Activated T-cell treated with anti-CD3 and anti-CD28 coated beads for 24 hours (primary cell): ENCODE results near the gene GPR39.

Experiments
- DNase-seq: peaks from one replicate; pipeline ENCODE4 v3.0.0-alpha.2; 2020; ENCODE audit warnings: low read depth

The GPR39 gene

GRCh38 chr2:132567682-132568081 is 151.1 kb downstream of the GPR39 start:
- no peak for DNase-seq

- DNase-seq: no peak
Measured at GRCh38 chr2:132568656-132569055, 152.1 kb downstream of the GPR39 start.

- DNase-seq: no peak
Measured at GRCh38 chr2:132573444-132574007, 156.9 kb downstream of the GPR39 start.

GRCh38 chr2:132577686-132578085 is 161.1 kb downstream of the GPR39 start:
- DNase-seq: no peak

- no peak for DNase-seq
Measured at GRCh38 chr2:132581591-132581990, 165.0 kb downstream of the GPR39 start.

- DNase-seq: no peak
Measured at GRCh38 chr2:132581991-132582738, 165.6 kb downstream of the GPR39 start.

GRCh38 chr2:132583666-132584360 is 167.2 kb downstream of the GPR39 start:
- DNase-seq: no peak

GRCh38 chr2:132584976-132585817 is 168.6 kb downstream of the GPR39 start:
- DNase-seq: no peak

GRCh38 chr2:132586101-132586511 is 169.5 kb downstream of the GPR39 start:
- no peak for DNase-seq

GRCh38 chr2:132586835-132587234 is 170.2 kb downstream of the GPR39 start:
- DNase-seq: no peak

GRCh38 chr2:132588576-132588975 is 172.0 kb downstream of the GPR39 start:
- no peak for DNase-seq

- no peak for DNase-seq
Measured at GRCh38 chr2:132589111-132589830, 172.7 kb downstream of the GPR39 start.

GRCh38 chr2:132589966-132590365 is 173.4 kb downstream of the GPR39 start:
- DNase-seq: no peak

GRCh38 chr2:132593171-132593570 is 176.6 kb downstream of the GPR39 start:
- DNase-seq: no peak

GRCh38 chr2:132595186-132595585 is 178.6 kb downstream of the GPR39 start:
- DNase-seq: no peak

GRCh38 chr2:132595693-132596092 is 179.1 kb downstream of the GPR39 start:
- DNase-seq: no peak

GRCh38 chr2:132597166-132597565 is 180.6 kb downstream of the GPR39 start:
- no peak for DNase-seq

GRCh38 chr2:132597831-132598230 is 181.2 kb downstream of the GPR39 start:
- DNase-seq: no peak

- DNase-seq: no peak
Measured at GRCh38 chr2:132598536-132598935, 181.9 kb downstream of the GPR39 start.

- DNase-seq: no peak
Measured at GRCh38 chr2:132599556-132599955, 183.0 kb downstream of the GPR39 start.

GRCh38 chr2:132604561-132604960 is 188.0 kb downstream of the GPR39 start:
- no peak for DNase-seq
